Skeletal muscle satellite cell (primary cell): ENCODE results near the gene MYO5B.
A peak's percentile ranks its signal among the peaks of the same experiment; 100 is the strongest.

ENCODE experiments used
- H3K27me3 ChIP-seq: 2 replicates; pipeline ENCODE4 v1.7.0; 2013; ENCODE audit warnings: low read length; ENCODE audit not compliant: control insufficient read depth, insufficient read depth
- H3K36me3 ChIP-seq: 2 replicates; pipeline ENCODE4 v1.7.0; 2013; ENCODE audit warnings: mild to moderate bottlenecking, control low read depth, low read length; ENCODE audit not compliant: insufficient read depth
- H3K4me1 ChIP-seq: 2 replicates; pipeline ENCODE4 v1.7.0; 2013; ENCODE audit warnings: low read length; ENCODE audit not compliant: control insufficient read depth, insufficient read depth
- H3K4me2 ChIP-seq: 2 replicates; pipeline ENCODE4 v1.7.0; 2013; ENCODE audit warnings: mild to moderate bottlenecking, low read length
- H3K4me3 ChIP-seq: 2 replicates; pipeline ENCODE4 v1.7.0; 2013; ENCODE audit warnings: low read length
- H3K9ac ChIP-seq: 2 replicates; pipeline ENCODE4 v1.7.0; 2013; ENCODE audit warnings: mild to moderate bottlenecking, low read depth, low read length, moderate library complexity
- H3K9me3 ChIP-seq: replicated peaks from 2 replicates; pipeline ENCODE4 v1.7.0; 2013; ENCODE audit warnings: mild to moderate bottlenecking, control low read depth, low read length

The MYO5B gene

GRCh38 chr18:50030146-50030545 lies 164.8 kb downstream of the MYO5B start:
- no peak overlapping the region for H3K4me2 ChIP-seq
- no peaks in the 10 kb centered on the region for H3K36me3 ChIP-seq
- H3K27me3 ChIP-seq, result peaks cover 11% of the 10 kb centered on the region
- H3K9me3 ChIP-seq, result no peaks in the 10 kb centered on the region
- no peaks in the 10 kb centered on the region for H3K4me1 ChIP-seq
- no peak overlapping the region for H3K9ac ChIP-seq
- H3K4me3 ChIP-seq, result no peak overlapping the region

- no peaks in the 10 kb centered on the region for H3K9me3 ChIP-seq
- no peaks in the 10 kb centered on the region for H3K36me3 ChIP-seq
- no peak overlapping the region for H3K9ac ChIP-seq
- H3K4me2 ChIP-seq, result no peak overlapping the region
- no peaks in the 10 kb centered on the region for H3K4me1 ChIP-seq
- peaks cover 15% of the 10 kb centered on the region for H3K27me3 ChIP-seq
- no peak overlapping the region for H3K4me3 ChIP-seq
These were observed 167.0 kb downstream of the MYO5B start for GRCh38 chr18:50027996-50028395.

GRCh38 chr18:50024466-50024865 lies 170.5 kb downstream of the MYO5B start:
- Histone ChIP-seq H3K4me1 (no peaks in the 10 kb centered on the region), H3K9me3 (no peaks in the 10 kb centered on the region)

GRCh38 chr18:50022985-50023384 lies 172.0 kb downstream of the MYO5B start:
- no peak overlapping the region for H3K4me2 ChIP-seq

More at GRCh38 chr18:50024466-50024865, 170.5 kb downstream of the MYO5B start:
- no peaks in the 10 kb centered on the region for H3K36me3 ChIP-seq
- H3K9ac ChIP-seq, result no peak overlapping the region
- H3K4me2 ChIP-seq, result no peak overlapping the region
- H3K4me3 ChIP-seq, result no peak overlapping the region
- H3K27me3 ChIP-seq, result peaks cover 37% of the 10 kb centered on the region

GRCh38 chr18:50014606-50015005 lies 180.3 kb downstream of the MYO5B start:
- no peaks in the 10 kb centered on the region for H3K36me3 ChIP-seq
- H3K9me3 ChIP-seq, result no peaks in the 10 kb centered on the region
- peaks cover 35% of the 10 kb centered on the region for H3K4me1 ChIP-seq
- no peak overlapping the region for H3K9ac ChIP-seq
- H3K4me2 ChIP-seq, result no peak overlapping the region
- no peak overlapping the region for H3K4me3 ChIP-seq
- H3K27me3 ChIP-seq, result peaks cover 8% of the 10 kb centered on the region

More at GRCh38 chr18:50022985-50023384, 172.0 kb downstream of the MYO5B start:
- Histone ChIP-seq H3K4me1 (no peaks in the 10 kb centered on the region), H3K9me3 (no peaks in the 10 kb centered on the region), H3K27me3 (peaks cover 44% of the 10 kb centered on the region), H3K4me3 (no peak overlapping the region), H3K9ac (no peak overlapping the region), H3K36me3 (no peaks in the 10 kb centered on the region)

- peak overlapping the region; percentile 21 for H3K4me2 ChIP-seq
- H3K9ac ChIP-seq, result no peak overlapping the region
- peaks cover 3% of the 10 kb centered on the region for H3K27me3 ChIP-seq
- H3K9me3 ChIP-seq, result no peaks in the 10 kb centered on the region
- peak overlapping the region; percentile 24 for H3K4me3 ChIP-seq
- no peaks in the 10 kb centered on the region for H3K36me3 ChIP-seq
- H3K4me1 ChIP-seq, result peaks cover 35% of the 10 kb centered on the region
These were observed 181.4 kb downstream of the MYO5B start for GRCh38 chr18:50013363-50014138.

GRCh38 chr18:50011813-50012435 lies 183.0 kb downstream of the MYO5B start:
- Histone ChIP-seq H3K9me3 (no peaks in the 10 kb centered on the region), H3K9ac (peak overlapping the region; percentile 39), H3K4me1 (peaks cover 35% of the 10 kb centered on the region), H3K4me2 (peak overlapping the region; percentile 69), H3K27me3 (no peaks in the 10 kb centered on the region), H3K4me3 (peak overlapping the region; percentile 36), H3K36me3 (no peaks in the 10 kb centered on the region)

- Histone ChIP-seq H3K4me2 (no peak overlapping the region), H3K4me1 (peaks cover 35% of the 10 kb centered on the region), H3K9ac (no peak overlapping the region), H3K9me3 (no peaks in the 10 kb centered on the region), H3K27me3 (no peaks in the 10 kb centered on the region), H3K4me3 (no peak overlapping the region), H3K36me3 (no peaks in the 10 kb centered on the region)
These were observed 185.1 kb downstream of the MYO5B start for GRCh38 chr18:50009773-50010335.

- H3K9ac ChIP-seq, result no peak overlapping the region
- no peaks in the 10 kb centered on the region for H3K9me3 ChIP-seq
- H3K27me3 ChIP-seq, result no peaks in the 10 kb centered on the region
- H3K4me3 ChIP-seq, result no peak overlapping the region
- H3K36me3 ChIP-seq, result no peaks in the 10 kb centered on the region
- no peak overlapping the region for H3K4me2 ChIP-seq
- peaks cover 28% of the 10 kb centered on the region for H3K4me1 ChIP-seq
These were observed 186.6 kb downstream of the MYO5B start for GRCh38 chr18:50008306-50008705.

GRCh38 chr18:50006470-50007046 lies 188.4 kb downstream of the MYO5B start:
- peaks cover 14% of the 10 kb centered on the region for H3K4me1 ChIP-seq
- H3K9me3 ChIP-seq, result no peaks in the 10 kb centered on the region
- no peak overlapping the region for H3K4me2 ChIP-seq
- no peak overlapping the region for H3K4me3 ChIP-seq
- H3K27me3 ChIP-seq, result no peaks in the 10 kb centered on the region
- H3K9ac ChIP-seq, result no peak overlapping the region
- H3K36me3 ChIP-seq, result no peaks in the 10 kb centered on the region

- Histone ChIP-seq H3K4me3 (no peak overlapping the region), H3K9me3 (no peaks in the 10 kb centered on the region), H3K27me3 (no peaks in the 10 kb centered on the region), H3K4me1 (peaks cover 7% of the 10 kb centered on the region), H3K9ac (no peak overlapping the region), H3K4me2 (no peak overlapping the region), H3K36me3 (no peaks in the 10 kb centered on the region)
These were observed 190.9 kb downstream of the MYO5B start for GRCh38 chr18:50004013-50004412.
